GM23338 (cell line): ENCODE measurements around the gene RUSF1. TPM values are rescaled to one million over a fixed set of nuclear protein-coding genes. Genes with fewer than 3 reads are reported as not detected.
A peak's percentile ranks its signal among the peaks of the same experiment; 100 is the strongest.

ENCODE experiments used
- ATAC-seq: fragments of 200-7000 bp; cut with Tn5 transposase; 3 replicates; pipeline ENCODE4 v1.9.1; 2020
- DNase-seq: peaks from one replicate; pipeline ENCODE4 v3.0.0-alpha.2; 2015; ENCODE audit warnings: low spot score
- H2AFZ ChIP-seq: fragments of 200-600 bp; sonication (generic); 2 replicates; pipeline ENCODE4 v1.8.0; 2016; ENCODE audit warnings: antibody characterized with exemption, mild to moderate bottlenecking, moderate library complexity
- H3F3A ChIP-seq: fragments of 200-600 bp; sonication (generic); replicated peaks from 2 replicates; pipeline ENCODE4 v1.8.0; 2017; ENCODE audit warnings: antibody characterized with exemption, mixed run types, low read depth
- H3K27ac ChIP-seq: fragments of 200-600 bp; sonication (generic); 2 replicates; pipeline ENCODE4 v1.6.1; 2016; ENCODE audit warnings: low read depth
- H3K27me3 ChIP-seq: fragments of 200-600 bp; sonication (generic); 2 replicates; pipeline ENCODE4 v1.8.0; 2016; ENCODE audit warnings: mild to moderate bottlenecking, mixed run types, moderate library complexity; ENCODE audit not compliant: insufficient read depth
- H3K36me3 ChIP-seq: fragments of 200-600 bp; sonication (generic); 2 replicates; pipeline ENCODE4 v1.8.0; 2016; ENCODE audit warnings: mild to moderate bottlenecking; ENCODE audit not compliant: insufficient read depth
- H3K4me1 ChIP-seq: fragments of 200-600 bp; sonication (generic); 2 replicates; pipeline ENCODE4 v1.8.0; 2016; ENCODE audit warnings: mild to moderate bottlenecking, moderate library complexity; ENCODE audit not compliant: insufficient read depth
- H3K4me2 ChIP-seq: fragments of 200-600 bp; sonication (generic); 2 replicates; pipeline ENCODE4 v1.7.1; 2017; ENCODE audit warnings: mixed run types
- H3K4me3 ChIP-seq: fragments of 200-600 bp; sonication (generic); 2 replicates; pipeline ENCODE4 v1.6.1; 2016; ENCODE audit warnings: mixed run types
- H3K79me2 ChIP-seq: fragments of 200-600 bp; sonication (generic); replicated peaks from 2 replicates; pipeline ENCODE4 v1.8.0; 2017; ENCODE audit warnings: mild to moderate bottlenecking; ENCODE audit not compliant: insufficient read depth
- H3K9me2 ChIP-seq: fragments of 200-600 bp; sonication (generic); 2 replicates; pipeline ENCODE4 v1.8.0; 2017; ENCODE audit not compliant: insufficient read depth
- H4K20me1 ChIP-seq: fragments of 200-600 bp; sonication (generic); replicated peaks from 2 replicates; pipeline ENCODE4 v1.8.0; 2017; ENCODE audit warnings: mild to moderate bottlenecking; ENCODE audit not compliant: insufficient read depth
- H3K27ac Mint-ChIP-seq: 2 replicates; pipeline ENCODE4 v1.8.0; 2020; ENCODE audit warnings: inconsistent platforms, mild to moderate bottlenecking, moderate library complexity, mixed read lengths
- H3K27me3 Mint-ChIP-seq: 3 replicates; pipeline ENCODE4 v1.8.0; 2022; ENCODE audit warnings: low read depth, mild to moderate bottlenecking, moderate library complexity, mixed read lengths, inconsistent platforms; ENCODE audit not compliant: insufficient read depth, poor library complexity
- H3K36me3 Mint-ChIP-seq: 3 replicates; pipeline ENCODE4 v1.8.0; 2021; ENCODE audit warnings: low read depth, mild to moderate bottlenecking, inconsistent platforms, moderate library complexity, mixed read lengths
- H3K4me1 Mint-ChIP-seq: 3 replicates; pipeline ENCODE4 v1.8.0; 2020; ENCODE audit warnings: mild to moderate bottlenecking, inconsistent platforms, mixed read lengths
- H3K4me3 Mint-ChIP-seq: 3 replicates; pipeline ENCODE4 v1.8.0; 2021; ENCODE audit warnings: moderate library complexity, mild to moderate bottlenecking, inconsistent platforms, mixed read lengths
- H3K9me3 Mint-ChIP-seq: 3 replicates; pipeline ENCODE4 v1.8.0; 2020; ENCODE audit warnings: moderate library complexity, mild to moderate bottlenecking, inconsistent platforms, mixed read lengths
- CREB1 ChIP-seq: fragments of 250-450 bp; sonication (Bioruptor Pico); IDR thresholded peaks from 2 replicates; pipeline ENCODE4 v1.5.0; 2020; ENCODE audit warnings: low read depth, mild to moderate bottlenecking, moderate library complexity
- CTCF ChIP-seq, 2 experiments: fragments of 200-600 bp in 1 of 2; sonication (generic) in 1 of 2; conservative IDR thresholded peaks; 2 replicates each; pipeline versions ENCODE4 v1.5.1 to v1.6.1; 2016 to 2017; ENCODE audit warnings: antibody characterized with exemption in 2 of 2, low read depth in 2 of 2, mild to moderate bottlenecking in 2 of 2, moderate library complexity in 1 of 2
- EZH2 ChIP-seq: fragments of 200-600 bp; sonication (generic); IDR thresholded peaks from one replicate; pipeline ENCODE4 v1.8.0; 2017; ENCODE audit warnings: antibody characterized with exemption, mild to moderate bottlenecking, low read depth; ENCODE audit not compliant: unreplicated experiment
- EZH2phosphoT487 ChIP-seq: fragments of 200-600 bp; sonication (generic); IDR thresholded peaks from one replicate; pipeline ENCODE4 v1.8.1; 2018; ENCODE audit warnings: antibody characterized with exemption; ENCODE audit not compliant: unreplicated experiment
- NANOG ChIP-seq: IDR thresholded peaks from 2 replicates; pipeline ENCODE4 v1.6.1; 2016; ENCODE audit warnings: antibody characterized with exemption, borderline replicate concordance
- POLR2AphosphoS5 ChIP-seq: IDR thresholded peaks from 2 replicates; pipeline ENCODE4 v1.6.1; 2016; ENCODE audit warnings: antibody characterized with exemption, low read depth
- ZNF114 ChIP-seq: fragments of 250-450 bp; sonication (Bioruptor Pico); IDR thresholded peaks from 2 replicates; pipeline ENCODE4 v1.5.0; 2020; ENCODE audit warnings: mild to moderate bottlenecking, moderate library complexity
- ZNF331 ChIP-seq: fragments of 250-450 bp; sonication (Bioruptor Pico); IDR thresholded peaks from 2 replicates; pipeline ENCODE4 v1.5.0; 2020; ENCODE audit warnings: low read depth, mild to moderate bottlenecking, moderate library complexity
- ZNF462 ChIP-seq: fragments of 250-450 bp; sonication (Bioruptor Pico); IDR thresholded peaks from 2 replicates; pipeline ENCODE4 v1.5.0; 2020; ENCODE audit warnings: mild to moderate bottlenecking, moderate library complexity
- polyA plus RNA-seq: library from polyadenylated mRNA; unstranded; fragments of >200 nt; fragmentation: Nextera tagmentation; extraction: Ambion mirVana; gene quantifications from 2 replicates; pipeline ENCODE4 v1.2.1, GENCODE V29; 2016
- total RNA-seq: library from RNA; depleted of rRNA; stranded (reverse); fragments of >200 nt; shearing (Covaris generic); gene quantifications from 2 replicates; pipeline ENCODE4 v1.2.3, GENCODE V29; 2014
- TF ChIP-seq, protein P1 (sequence below): IDR thresholded peaks from 2 replicates; pipeline ENCODE4 v1.6.1; 2016; ENCODE audit warnings: antibody characterized with exemption

RUSF1 gene
- total and polyA plus RNA-seq, 2 experiments from 2014 or later: 8.9 to 36.1 TPM

GRCh38 chr16:31465788-31466370 is 42.3 kb downstream of the RUSF1 start:
- Histone ChIP-seq H3K79me2 (no peaks in the 10 kb centered on the region), H3K27me3 (peaks cover 5% of the 10 kb centered on the region; the same call in 1 of the 2 replicates), H4K20me1 (no peaks in the 10 kb centered on the region; the same call in 1 of the 2 replicates), H3K36me3 (no peaks in the 10 kb centered on the region; the same call in 1 of the 2 replicates), H3K4me3 (no peak overlapping the region), H2AFZ (no peak overlapping the region), H3K4me1 (no peaks in the 10 kb centered on the region), H3K9me2 (no peaks in the 10 kb centered on the region), H3F3A (no peaks in the 10 kb centered on the region), H3K27ac (no peak overlapping the region), H3K4me2 (no peak overlapping the region)
- no peak for DNase-seq
- Mint-ChIP-seq H3K27me3 (peaks cover 5% of the 10 kb centered on the region), H3K4me3 (no peak overlapping the region), H3K9me3 (no peaks in the 10 kb centered on the region; the same call in 2 of the 3 replicates), H3K36me3 (peaks cover 29% of the 10 kb centered on the region), H3K4me1 (no peaks in the 10 kb centered on the region; the same call in 2 of the 3 replicates), H3K27ac (0 out of 2 replicates have a peak overlapping the region, but pooled peaks have one; percentile 40)
- TF ChIP-seq EZH2phosphoT487 (no peak), CREB1 (CRISPR knock-in tag) (no peak)
- no peak for ATAC-seq

DNA sequence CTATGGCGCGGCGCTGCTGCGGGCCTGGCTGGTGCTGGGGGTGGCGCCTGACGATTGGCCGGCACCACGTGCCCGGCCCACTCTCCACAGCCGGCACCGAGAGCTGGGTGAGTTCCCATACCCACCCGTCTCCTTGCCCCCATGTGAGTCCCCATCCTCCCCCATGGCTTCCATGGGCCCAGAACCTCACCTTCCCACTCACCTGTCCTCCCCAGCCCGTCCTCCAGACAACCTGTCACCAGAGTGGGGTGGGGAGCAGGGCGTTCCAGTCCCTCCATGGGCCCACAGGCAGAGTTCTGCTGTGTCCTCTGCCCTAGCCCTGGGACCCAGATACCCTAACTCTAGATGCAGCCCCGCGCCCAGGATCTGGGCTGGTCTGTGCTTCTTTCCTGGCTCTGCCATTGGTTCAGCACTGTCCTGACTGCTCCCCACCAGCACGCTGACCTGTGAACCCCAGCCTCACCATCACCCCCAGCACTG is 43.4 kb downstream of the RUSF1 start:
- H3K9me2 ChIP-seq: no peaks in the 10 kb centered on the region
- no peaks in the 10 kb centered on the region; the same call in 1 of the 2 replicates for H4K20me1 ChIP-seq
- no peaks in the 10 kb centered on the region for H3K79me2 ChIP-seq
- Mint-ChIP-seq H3K4me1 (peaks cover 3% of the 10 kb centered on the region), H3K27ac (no peak overlapping the region), H3K9me3 (no peaks in the 10 kb centered on the region; the same call in 2 of the 3 replicates), H3K27me3 (peaks cover 2% of the 10 kb centered on the region), H3K36me3 (peaks cover 29% of the 10 kb centered on the region), H3K4me3 (no peak overlapping the region)
- no peak overlapping the region for H3K4me2 ChIP-seq
- H2AFZ ChIP-seq: no peak overlapping the region
- no peak overlapping the region for H3K4me3 ChIP-seq
- H3K36me3 ChIP-seq: no peaks in the 10 kb centered on the region; the same call in 1 of the 2 replicates
- H3K27me3 ChIP-seq: no peaks in the 10 kb centered on the region
- ATAC-seq (no peak), DNase-seq (no peak)
- no peak overlapping the region for H3K27ac ChIP-seq
- peaks cover 4% of the 10 kb centered on the region; the same call in 1 of the 2 replicates for H3F3A ChIP-seq
- no peaks in the 10 kb centered on the region for H3K4me1 ChIP-seq
- TF ChIP-seq ZNF114 (CRISPR knock-in tag) (no peak), CTCF (conservative IDR thresholded peaks at IDR 0.05; ENCODE audit: low read depth in 2 of 2) (no peak), EZH2 (no peak), NANOG (no peak), CREB1 (CRISPR knock-in tag) (no peak), POLR2AphosphoS5 (no peak), ZNF462 (CRISPR knock-in tag) (no peak), ZNF331 (CRISPR knock-in tag) (no peak)
- TF ChIP-seq, protein P1, sequence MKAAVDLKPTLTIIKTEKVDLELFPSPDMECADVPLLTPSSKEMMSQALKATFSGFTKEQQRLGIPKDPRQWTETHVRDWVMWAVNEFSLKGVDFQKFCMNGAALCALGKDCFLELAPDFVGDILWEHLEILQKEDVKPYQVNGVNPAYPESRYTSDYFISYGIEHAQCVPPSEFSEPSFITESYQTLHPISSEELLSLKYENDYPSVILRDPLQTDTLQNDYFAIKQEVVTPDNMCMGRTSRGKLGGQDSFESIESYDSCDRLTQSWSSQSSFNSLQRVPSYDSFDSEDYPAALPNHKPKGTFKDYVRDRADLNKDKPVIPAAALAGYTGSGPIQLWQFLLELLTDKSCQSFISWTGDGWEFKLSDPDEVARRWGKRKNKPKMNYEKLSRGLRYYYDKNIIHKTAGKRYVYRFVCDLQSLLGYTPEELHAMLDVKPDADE: no peak
